GM12892 (cell line): ENCODE measurements around the gene SNX20.

ENCODE experiments used
- POLR2A ChIP-seq: IDR thresholded peaks from 2 replicates; pipeline ENCODE4 v1.6.1; 2011; ENCODE audit warnings: low read depth, low read length, control low read depth
- POLR2AphosphoS5 ChIP-seq: IDR thresholded peaks from 2 replicates; pipeline ENCODE4 v1.6.1; 2011; ENCODE audit warnings: low read depth, low read length, control low read depth

DNA sequence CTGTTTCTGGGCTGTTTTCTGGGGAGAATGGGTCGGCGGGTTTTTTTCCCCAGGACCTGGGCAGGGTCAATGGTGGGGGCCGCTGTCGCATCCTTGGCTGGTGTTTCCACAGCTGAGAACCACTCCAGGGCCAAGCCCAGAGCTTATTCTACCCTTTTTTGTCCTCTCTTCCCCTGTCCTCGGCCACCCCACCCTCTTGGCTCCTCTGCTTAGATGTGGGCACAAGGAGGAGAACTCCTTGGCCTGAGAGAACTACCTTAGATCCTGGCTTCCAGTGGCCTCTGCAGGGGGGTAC is 16.3 kb upstream of the SNX20 start:
- no peak for TF ChIP-seq POLR2AphosphoS5
- TF ChIP-seq POLR2A = no peak
